Stomach (tissue), 9 donors: ENCODE data around the gene ATXN1. TPM values are rescaled to one million over a fixed set of nuclear protein-coding genes. Genes with fewer than 3 reads are reported as not detected.
A peak's percentile ranks its signal among the peaks of the same experiment; 100 is the strongest.
"Not testable (repeated sequence)": the region's sequence is repeated elsewhere in the genome, so short reads cannot be mapped to it uniquely, and the experiment has no call there.

Experiments
- DNase-seq, 2 donors: peaks; one replicate each; pipeline versions ENCODE4 v3.0.0 to v3.0.0-alpha.2; 2013 to 2019
- H3K27ac ChIP-seq, 5 donors: fragments of 200-600 bp in 4 of 5; sonication (generic) in 4 of 5; one replicate each; pipeline ENCODE4 v1.5.1; 2013 to 2019; ENCODE audit warnings: mild to moderate bottlenecking in 1 of 5, moderate library complexity in 1 of 5
- H3K27me3 ChIP-seq, 3 donors: fragments of 200-600 bp; sonication (generic); one replicate each; pipeline ENCODE4 v1.5.1; 2017 to 2019; ENCODE audit warnings: mixed run types in 1 of 3
- H3K36me3 ChIP-seq, 4 donors: fragments of 200-600 bp; sonication (generic); 1 replicate in 3 of 4; 2 replicates in 1 of 4; pipeline ENCODE4 v1.5.1; 2016 to 2019
- H3K4me1 ChIP-seq, 4 donors: fragments of 200-600 bp; sonication (generic); one replicate each; pipeline ENCODE4 v1.5.1; 2016 to 2019
- H3K4me3 ChIP-seq, 4 donors: fragments of 200-600 bp; sonication (generic) in 3 of 4; one replicate each; pipeline ENCODE4 v1.5.1; 2016 to 2019; ENCODE audit warnings: mild to moderate bottlenecking in 1 of 4
- H3K9me3 ChIP-seq, 4 donors: fragments of 200-600 bp; sonication (generic); one replicate each; pipeline ENCODE4 v1.5.1; 2016 to 2019
- EP300 ChIP-seq: sonication (generic); formaldehyde crosslinking; IDR thresholded peaks from one replicate; pipeline ENCODE4 v1.6.1; 2017; ENCODE audit warnings: antibody characterized with exemption
- POLR2A ChIP-seq, 4 donors: fragments of 450-650 bp; IDR thresholded peaks; one replicate each; pipeline ENCODE4 v1.6.1; 2016; ENCODE audit warnings: antibody characterized with exemption in 4 of 4, control low read depth in 2 of 4, mild to moderate bottlenecking in 1 of 4, moderate library complexity in 1 of 4
- POLR2AphosphoS5 ChIP-seq, 3 donors: sonication (generic); formaldehyde crosslinking; IDR thresholded peaks; one replicate each; pipeline ENCODE4 v1.6.1; 2016; ENCODE audit warnings: antibody characterized with exemption in 3 of 3
- WGBS, 5 donors: extraction: QIAGEN DNeasy Blood & Tissue Kit in 3 of 5; methylation state at CpG; one replicate each; pipeline versions ENCODE4 v1.1.5 to v1.1.7; 2013 to 2018; 5-methylcytosine and 5-hydroxymethylcytosine counted together
- intact Hi-C: fragments of 100-400 bp; cut with DNase I; formaldehyde crosslinking; loops from one replicate; pipeline ENCODE4 v1.15.1; 2023; ENCODE audit warnings: low total_unique reads
- polyA plus RNA-seq, 3 donors: library from polyadenylated mRNA; stranded (reverse); fragments of 200-250 nt; gene quantifications; one replicate each; pipeline ENCODE4 v1.2.3, GENCODE V29; 2013
- total RNA-seq, 5 donors: library from RNA; depleted of rRNA; stranded (reverse); fragments of >200 nt; gene quantifications; one replicate each; pipeline versions ENCODE4 v1.1.0 to v1.2.3, GENCODE V29; 2014 to 2016
- TF ChIP-seq, protein P1 (sequence below), 7 experiments: fragments of 450-650 bp in 4 of 7; fragments of 200-600 bp in 3 of 7; sonication (generic) in 3 of 7; IDR thresholded peaks; one replicate each; pipeline ENCODE4 v1.5.1; 2016 to 2019; ENCODE audit warnings: antibody characterized with exemption in 7 of 7, control low read depth in 2 of 7, mild to moderate bottlenecking in 1 of 7
- donor health status: healthy with polysubstance abuse.
- donor health status: Bipolar disorder and iron deficiency.
- donor health status: healthy.

ATXN1 gene
- total and polyA plus RNA-seq, 8 donors = 5.2 to 106 (median 39.0) TPM

- Histone ChIP-seq H3K27ac (no peak overlapping the region), H3K27me3 (no peaks in the 10 kb centered on the region), H3K9me3 (no peaks in the 10 kb centered on the region), H3K36me3 (no peaks in the 10 kb centered on the region), H3K4me1 (peaks cover 11 to 72% (median 40%) of the 10 kb centered on the region in 4 donors), H3K4me3 (no peak overlapping the region)
- DNase-seq = no peak
- TF ChIP-seq POLR2AphosphoS5 (IDR thresholded peaks at IDR 0.05) = no peak
- WGBS, 5 donors = 85 to 94% (median 92%) methylated on average over 3 of the region's 3 CpGs
- intact Hi-C loops = no loop called here
These were observed 352.5 kb downstream of the ATXN1 start for GRCh38 chr6:16408766-16409165.

- peak overlapping the region in 4 of 5 donors; percentile 39 to 76 (median 67) for H3K27ac ChIP-seq
- H3K4me1 ChIP-seq = peaks cover 12 to 72% (median 41%) of the 10 kb centered on the region in 4 donors
- intact Hi-C loops = no loop called here
- H3K27me3 ChIP-seq = no peaks in the 10 kb centered on the region
- 52 to 72% (median 62%) methylated on average over 2 of the region's 2 CpGs for WGBS, 5 donors
- TF ChIP-seq EP300 (no peak), POLR2AphosphoS5 (IDR thresholded peaks at IDR 0.05) (no peak), POLR2A (IDR thresholded peaks at IDR 0.05) (no peak)
- TF ChIP-seq, protein P1, sequence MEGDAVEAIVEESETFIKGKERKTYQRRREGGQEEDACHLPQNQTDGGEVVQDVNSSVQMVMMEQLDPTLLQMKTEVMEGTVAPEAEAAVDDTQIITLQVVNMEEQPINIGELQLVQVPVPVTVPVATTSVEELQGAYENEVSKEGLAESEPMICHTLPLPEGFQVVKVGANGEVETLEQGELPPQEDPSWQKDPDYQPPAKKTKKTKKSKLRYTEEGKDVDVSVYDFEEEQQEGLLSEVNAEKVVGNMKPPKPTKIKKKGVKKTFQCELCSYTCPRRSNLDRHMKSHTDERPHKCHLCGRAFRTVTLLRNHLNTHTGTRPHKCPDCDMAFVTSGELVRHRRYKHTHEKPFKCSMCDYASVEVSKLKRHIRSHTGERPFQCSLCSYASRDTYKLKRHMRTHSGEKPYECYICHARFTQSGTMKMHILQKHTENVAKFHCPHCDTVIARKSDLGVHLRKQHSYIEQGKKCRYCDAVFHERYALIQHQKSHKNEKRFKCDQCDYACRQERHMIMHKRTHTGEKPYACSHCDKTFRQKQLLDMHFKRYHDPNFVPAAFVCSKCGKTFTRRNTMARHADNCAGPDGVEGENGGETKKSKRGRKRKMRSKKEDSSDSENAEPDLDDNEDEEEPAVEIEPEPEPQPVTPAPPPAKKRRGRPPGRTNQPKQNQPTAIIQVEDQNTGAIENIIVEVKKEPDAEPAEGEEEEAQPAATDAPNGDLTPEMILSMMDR (IDR thresholded peaks at IDR 0.05) = no peak
- H3K4me3 ChIP-seq = no peak overlapping the region
- no peaks in the 10 kb centered on the region for H3K9me3 ChIP-seq
- DNase-seq = no peak
- no peaks in the 10 kb centered on the region for H3K36me3 ChIP-seq
These were observed 354.3 kb downstream of the ATXN1 start for GRCh38 chr6:16406966-16407365.

GRCh38 chr6:16406538-16406937 lies 354.7 kb downstream of the ATXN1 start:
- H3K36me3 ChIP-seq, H3K9me3 ChIP-seq, intact Hi-C loops, H3K4me3 ChIP-seq, H3K27me3 ChIP-seq: not testable (repeated sequence)
- H3K4me1 ChIP-seq = peaks cover 12 to 68% (median 40%) of the 10 kb centered on the region in 4 donors
- DNase-seq = peak in 1 of 2 donors; percentile 20
- WGBS, 5 donors = 31 to 59% (median 49%) methylated on average over 4 of the region's 4 CpGs
- peak in 1 of 3 donors; percentile 6 for TF ChIP-seq POLR2AphosphoS5 (IDR thresholded peaks at IDR 0.05)
- H3K27ac ChIP-seq = peak overlapping the region in 4 of 5 donors; percentile 39 to 76 (median 67)

DNA sequence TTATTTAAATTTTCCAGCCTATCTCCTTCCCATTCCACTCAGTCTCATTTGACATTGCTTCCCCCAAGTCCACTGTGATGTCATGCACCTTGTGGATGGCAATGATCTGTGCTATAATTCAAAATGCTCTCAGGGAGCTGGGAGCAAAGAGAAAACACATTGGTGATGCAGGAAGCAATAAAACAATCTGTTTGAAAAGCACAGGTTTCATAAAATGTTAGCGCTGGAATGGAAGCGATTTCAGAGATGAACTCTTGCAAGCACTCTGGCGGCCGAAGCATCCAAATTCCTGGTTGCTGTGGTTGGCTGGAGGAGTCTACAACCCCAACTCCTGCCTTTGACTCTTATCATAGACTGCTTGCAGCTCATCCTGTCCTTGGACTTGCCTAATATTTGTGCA lies 355.9 kb downstream of the ATXN1 start:
- H3K36me3 ChIP-seq = no peaks in the 10 kb centered on the region
- TF ChIP-seq, protein P1 (IDR thresholded peaks at IDR 0.05) = no peak
- TF ChIP-seq POLR2AphosphoS5 (IDR thresholded peaks at IDR 0.05) (no peak), EP300 (no peak), POLR2A (IDR thresholded peaks at IDR 0.05) (no peak)
- no peak overlapping the region for H3K4me3 ChIP-seq
- DNase-seq = no peak
- H3K27me3 ChIP-seq = no peaks in the 10 kb centered on the region
- intact Hi-C loops = no loop called here
- peak overlapping the region in 1 of 5 donors; percentile 76 for H3K27ac ChIP-seq
- no peaks in the 10 kb centered on the region for H3K9me3 ChIP-seq
- H3K4me1 ChIP-seq = peaks cover 11 to 64% (median 38%) of the 10 kb centered on the region in 4 donors
- WGBS, 5 donors = 90 to 99% (median 95%) methylated on average over 4 of the region's 4 CpGs

DNA sequence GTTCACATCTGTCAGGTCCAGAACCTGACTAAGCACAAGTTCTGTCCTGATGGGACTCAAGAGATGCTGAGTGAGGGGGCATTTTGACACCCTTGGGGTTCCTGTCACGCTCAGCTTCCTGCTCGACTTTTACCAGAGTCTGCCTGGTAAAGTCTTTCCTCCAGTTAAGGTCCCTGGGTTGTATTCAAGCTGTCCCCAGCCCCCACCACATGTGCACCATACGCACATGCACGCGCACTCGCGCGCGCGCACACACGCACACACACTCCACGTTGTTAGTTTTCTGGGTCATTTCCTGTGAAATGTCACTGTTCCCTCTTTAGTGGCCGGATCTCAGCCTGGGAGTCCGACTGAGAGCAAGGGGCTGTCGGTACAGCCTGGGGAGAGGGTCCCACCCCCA lies 356.8 kb downstream of the ATXN1 start:
- no peaks in the 10 kb centered on the region for H3K36me3 ChIP-seq
- no peaks in the 10 kb centered on the region for H3K27me3 ChIP-seq
- H3K4me3 ChIP-seq = no peak overlapping the region
- TF ChIP-seq, protein P1 (IDR thresholded peaks at IDR 0.05) = no peak
- TF ChIP-seq POLR2AphosphoS5 (IDR thresholded peaks at IDR 0.05) (no peak), EP300 (no peak), POLR2A (IDR thresholded peaks at IDR 0.05) (no peak)
- H3K4me1 ChIP-seq = peaks cover 11 to 64% (median 35%) of the 10 kb centered on the region in 4 donors
- no peaks in the 10 kb centered on the region for H3K9me3 ChIP-seq
- peak overlapping the region in 1 of 5 donors; percentile 53 for H3K27ac ChIP-seq
- peak in 1 of 2 donors; percentile 24 for DNase-seq
- intact Hi-C loops = no loop called here
- 90 to 94% (median 91%) methylated on average over 15 of the region's 15 CpGs for WGBS, 5 donors
